MG63 (cell line): ENCODE measurements around the gene HOXC11. TPM values are rescaled to one million over a fixed set of nuclear protein-coding genes. Genes with fewer than 3 reads are reported as not detected.

Source experiments
- DNase-seq: peaks from one replicate; pipeline ENCODE4 v3.0.0-alpha.2; 2020
- H3K27me3 ChIP-seq: fragments of 250-450 bp; sonication (Bioruptor Pico); 2 replicates; pipeline ENCODE4 v1.5.1; 2020; ENCODE audit warnings: mild to moderate bottlenecking, moderate library complexity
- H3K36me3 ChIP-seq: fragments of 250-450 bp; sonication (Bioruptor Pico); 2 replicates; pipeline ENCODE4 v1.5.1; 2020; ENCODE audit warnings: mild to moderate bottlenecking, moderate library complexity
- H3K4me3 ChIP-seq: fragments of 250-450 bp; sonication (Bioruptor Pico); 2 replicates; pipeline ENCODE4 v1.5.1; 2020; ENCODE audit warnings: mild to moderate bottlenecking, moderate library complexity
- H3K9me3 ChIP-seq: fragments of 250-450 bp; sonication (Bioruptor Pico); 2 replicates; pipeline ENCODE4 v1.5.1; 2020; ENCODE audit warnings: mild to moderate bottlenecking, moderate library complexity
- total RNA-seq: library from RNA; depleted of rRNA; stranded (reverse); fragments of >200 nt; shearing (Covaris generic); gene quantifications from 2 replicates; pipeline ENCODE4 v1.2.3, GENCODE V29; 2014; ENCODE audit warnings: low replicate concordance

HOXC11 gene
- total RNA-seq, 1 experiment from 2014 or later: 1.3 TPM

DNA sequence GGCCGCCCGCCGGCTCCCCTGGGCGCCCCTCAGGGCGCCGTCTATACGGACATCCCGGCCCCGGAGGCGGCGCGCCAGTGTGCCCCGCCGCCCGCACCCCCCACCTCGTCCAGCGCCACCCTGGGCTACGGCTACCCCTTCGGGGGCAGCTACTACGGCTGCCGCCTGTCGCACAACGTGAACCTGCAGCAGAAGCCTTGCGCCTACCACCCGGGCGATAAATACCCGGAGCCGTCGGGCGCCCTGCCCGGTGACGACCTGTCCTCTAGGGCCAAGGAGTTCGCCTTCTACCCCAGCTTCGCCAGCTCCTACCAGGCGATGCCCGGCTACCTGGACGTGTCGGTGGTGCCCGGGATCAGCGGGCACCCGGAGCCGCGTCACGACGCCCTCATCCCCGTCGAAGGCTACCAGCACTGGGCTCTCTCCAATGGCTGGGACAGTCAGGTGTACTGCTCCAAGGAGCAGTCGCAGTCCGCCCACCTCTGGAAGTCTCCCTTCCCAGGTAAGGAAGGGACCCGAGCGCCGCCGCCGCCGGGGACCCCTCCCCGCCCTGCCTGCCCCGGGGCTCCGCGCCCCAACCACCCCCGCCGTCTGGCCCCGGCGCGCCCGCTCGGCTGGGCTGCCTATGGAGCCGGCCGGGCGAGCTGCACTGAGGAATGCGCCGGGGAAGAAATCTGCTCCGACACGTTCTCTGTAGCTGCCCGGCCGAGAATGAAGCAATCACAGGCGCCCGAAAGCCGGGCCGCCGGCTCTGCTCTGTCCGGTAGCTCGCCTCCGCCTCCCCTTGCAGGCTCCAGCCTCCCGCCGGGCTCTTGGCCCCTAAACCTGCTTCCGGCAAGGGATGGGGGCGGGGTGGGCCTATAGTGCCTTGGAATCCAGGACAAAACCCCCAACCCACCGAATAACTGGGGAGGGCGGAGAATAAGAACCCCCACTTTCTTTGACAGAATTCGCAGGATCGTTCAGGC lies 33.5 kb upstream of the HOXC11 start:
- H3K36me3 ChIP-seq: no peaks in the 10 kb centered on the region
- DNase-seq: peak; percentile 72
- H3K9me3 ChIP-seq: no peaks in the 10 kb centered on the region
- H3K4me3 ChIP-seq: peak overlapping the region; percentile 63
- H3K27me3 ChIP-seq: no peaks in the 10 kb centered on the region

DNA sequence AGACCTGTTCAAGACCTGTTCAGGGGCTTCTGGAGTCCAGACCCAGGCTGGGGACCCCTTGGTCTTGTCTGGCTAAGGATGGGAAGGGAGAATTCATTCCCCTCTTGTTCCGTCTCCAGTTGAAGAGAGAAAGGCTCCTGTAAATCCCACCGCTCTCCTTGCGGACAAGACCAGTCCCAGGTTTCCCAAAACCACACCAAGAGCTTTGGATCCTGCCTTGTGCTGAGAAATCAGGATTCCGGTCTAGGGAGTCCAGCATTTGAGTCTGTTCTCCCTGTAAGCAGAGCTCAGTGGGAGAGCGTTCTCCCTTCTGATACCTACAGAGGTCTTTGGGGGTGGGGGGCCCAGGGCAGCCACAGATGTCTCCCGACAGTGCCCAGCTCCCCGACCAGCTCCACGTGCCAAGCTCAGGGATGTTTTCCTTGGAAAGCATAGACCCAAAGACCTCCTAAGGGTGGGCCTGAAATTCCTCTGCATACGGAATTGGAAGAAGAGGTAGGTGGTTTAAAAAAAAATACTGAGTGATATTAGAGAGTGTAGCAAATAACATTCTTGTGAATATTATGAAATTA lies 32.4 kb upstream of the HOXC11 start:
- H3K27me3 ChIP-seq: no peaks in the 10 kb centered on the region
- no peak for DNase-seq
- H3K4me3 ChIP-seq: peak overlapping the region; percentile 63
- no peaks in the 10 kb centered on the region for H3K9me3 ChIP-seq
- H3K36me3 ChIP-seq: no peaks in the 10 kb centered on the region

DNA sequence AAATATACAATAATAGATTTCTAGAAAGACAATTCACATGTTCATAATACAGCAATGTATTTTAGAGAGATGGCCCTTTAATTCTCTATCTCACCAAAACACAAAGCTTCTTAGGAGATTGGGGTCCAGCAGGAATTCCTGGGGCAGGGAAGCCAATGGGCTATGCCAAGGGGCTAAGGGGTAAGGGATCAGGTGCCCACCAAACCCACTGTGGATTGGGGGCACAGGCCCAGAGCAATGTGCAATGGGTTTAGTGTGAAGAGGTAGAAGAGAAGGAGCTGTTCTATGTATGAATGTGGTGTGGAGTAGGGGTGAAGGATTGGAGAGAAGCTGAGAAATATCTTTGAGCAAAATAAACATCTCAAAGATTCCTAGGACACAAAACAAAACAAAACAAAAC lies 31.7 kb upstream of the HOXC11 start:
- H3K36me3 ChIP-seq: peaks cover 4% of the 10 kb centered on the region; the same call in 1 of the 2 replicates
- no peak overlapping the region for H3K4me3 ChIP-seq
- DNase-seq: no peak
- no peaks in the 10 kb centered on the region for H3K27me3 ChIP-seq
- no peaks in the 10 kb centered on the region for H3K9me3 ChIP-seq

DNA sequence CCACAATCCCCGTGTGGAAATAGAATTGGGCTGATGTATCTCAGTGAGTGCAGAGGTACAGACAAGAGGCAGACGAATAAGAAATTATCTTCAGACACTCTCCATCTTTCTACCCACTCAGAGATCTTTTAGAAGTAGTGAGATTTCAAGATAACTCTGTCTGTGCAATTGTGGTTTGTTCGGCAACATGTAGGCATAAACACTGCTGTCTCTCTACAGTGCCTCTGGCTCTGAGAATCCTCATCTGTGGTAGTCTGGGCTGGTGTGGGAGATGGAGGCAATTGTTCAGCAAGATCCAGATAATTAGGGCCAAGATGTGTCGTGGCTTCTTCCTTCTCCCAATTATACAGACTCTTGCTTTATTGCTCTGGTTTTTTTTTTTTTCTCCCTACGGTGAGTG lies 31.2 kb upstream of the HOXC11 start:
- Histone ChIP-seq H3K9me3 (no peaks in the 10 kb centered on the region), H3K36me3 (peaks cover 4% of the 10 kb centered on the region; the same call in 1 of the 2 replicates), H3K27me3 (no peaks in the 10 kb centered on the region), H3K4me3 (no peak overlapping the region)
- no peak for DNase-seq

DNA sequence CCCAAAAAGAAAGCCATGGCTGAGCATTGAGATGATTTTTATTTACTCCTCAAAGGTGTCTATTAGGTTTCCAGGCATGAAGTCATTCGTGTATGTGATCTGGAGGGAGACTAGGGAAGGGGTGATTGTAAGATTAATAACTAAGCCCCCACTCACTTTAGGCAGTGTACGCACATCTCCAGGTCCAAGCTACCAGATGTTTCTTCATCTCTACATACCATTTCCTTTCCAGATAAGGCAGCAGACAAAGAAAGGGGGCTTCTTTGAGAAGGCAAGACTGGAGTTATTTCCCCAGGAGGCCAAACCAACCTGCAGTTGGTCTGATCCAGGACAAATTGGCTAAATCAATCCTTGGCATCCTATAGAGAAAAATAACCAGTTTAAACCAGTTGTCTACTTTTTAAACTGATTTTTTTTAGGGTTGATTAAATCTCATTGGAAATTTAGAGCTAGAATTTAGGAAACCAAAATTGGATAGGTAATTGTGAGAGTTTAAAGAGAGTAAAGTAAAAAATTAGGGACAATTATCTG lies 30.4 kb upstream of the HOXC11 start:
- Histone ChIP-seq H3K4me3 (no peak overlapping the region), H3K36me3 (peaks cover 4% of the 10 kb centered on the region; the same call in 1 of the 2 replicates), H3K9me3 (no peaks in the 10 kb centered on the region), H3K27me3 (no peaks in the 10 kb centered on the region)
- no peak for DNase-seq

DNA sequence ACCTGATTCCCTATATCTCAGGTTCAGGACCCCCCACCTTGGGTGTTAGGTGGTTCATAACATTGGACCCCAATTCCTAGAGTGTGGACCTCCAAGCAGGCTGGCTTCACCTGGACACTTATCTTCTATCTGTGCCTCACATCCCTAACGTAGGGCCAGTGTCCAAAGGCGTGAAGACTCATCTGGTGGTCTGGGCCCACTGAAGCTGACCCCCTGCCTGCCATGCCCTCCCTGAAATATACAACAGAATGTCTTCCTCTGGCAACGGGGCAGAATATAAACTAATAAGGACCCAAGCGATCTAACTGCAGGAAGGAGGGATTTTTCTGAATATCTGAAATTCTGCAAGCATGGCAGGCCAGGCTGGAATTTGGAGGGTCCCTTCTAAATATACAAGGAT lies 28.7 kb upstream of the HOXC11 start:
- no peak for DNase-seq
- H3K9me3 ChIP-seq: no peaks in the 10 kb centered on the region
- H3K36me3 ChIP-seq: peaks cover 4% of the 10 kb centered on the region; the same call in 1 of the 2 replicates
- H3K4me3 ChIP-seq: no peak overlapping the region
- no peaks in the 10 kb centered on the region for H3K27me3 ChIP-seq

DNA sequence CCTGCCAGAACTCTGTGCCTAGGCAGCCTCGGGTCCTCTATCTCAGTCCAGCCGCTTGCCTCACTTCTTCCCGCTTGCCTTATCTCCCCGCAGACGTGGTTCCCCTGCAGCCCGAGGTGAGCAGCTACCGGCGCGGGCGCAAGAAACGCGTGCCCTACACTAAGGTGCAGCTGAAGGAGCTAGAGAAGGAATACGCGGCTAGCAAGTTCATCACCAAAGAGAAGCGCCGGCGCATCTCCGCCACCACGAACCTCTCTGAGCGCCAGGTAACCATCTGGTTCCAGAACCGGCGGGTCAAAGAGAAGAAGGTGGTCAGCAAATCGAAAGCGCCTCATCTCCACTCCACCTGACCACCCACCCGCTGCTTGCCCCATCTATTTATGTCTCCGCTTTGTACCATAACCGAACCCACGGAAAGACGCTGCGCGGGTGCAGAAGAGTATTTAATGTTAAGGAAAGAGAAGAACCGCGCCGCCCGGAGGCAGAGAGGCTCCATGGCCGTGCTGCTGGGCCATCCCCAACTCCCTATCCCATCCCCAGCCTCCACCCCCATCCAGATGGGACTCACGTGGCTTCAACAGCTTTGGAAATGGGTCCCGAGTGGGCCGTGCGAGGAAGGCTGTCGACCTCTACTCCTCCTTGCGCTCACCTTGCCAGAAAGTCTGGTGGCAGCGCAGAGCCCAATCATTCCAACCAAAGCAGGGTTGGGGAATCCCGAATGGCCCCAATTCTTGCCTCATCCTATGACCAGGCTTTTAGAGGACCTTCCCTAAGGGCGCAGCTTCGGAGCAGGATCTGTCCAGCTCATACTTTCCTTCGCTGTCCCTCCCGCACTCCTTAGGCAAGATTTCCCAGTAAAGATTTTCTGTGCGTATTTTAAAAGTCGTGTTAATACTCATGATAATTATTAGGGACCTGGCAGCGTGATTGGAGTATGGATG lies 27.7 kb upstream of the HOXC11 start:
- Histone ChIP-seq H3K4me3 (no peak overlapping the region), H3K9me3 (no peaks in the 10 kb centered on the region), H3K27me3 (no peaks in the 10 kb centered on the region), H3K36me3 (peaks cover 4% of the 10 kb centered on the region; the same call in 1 of the 2 replicates)
- no peak for DNase-seq

DNA sequence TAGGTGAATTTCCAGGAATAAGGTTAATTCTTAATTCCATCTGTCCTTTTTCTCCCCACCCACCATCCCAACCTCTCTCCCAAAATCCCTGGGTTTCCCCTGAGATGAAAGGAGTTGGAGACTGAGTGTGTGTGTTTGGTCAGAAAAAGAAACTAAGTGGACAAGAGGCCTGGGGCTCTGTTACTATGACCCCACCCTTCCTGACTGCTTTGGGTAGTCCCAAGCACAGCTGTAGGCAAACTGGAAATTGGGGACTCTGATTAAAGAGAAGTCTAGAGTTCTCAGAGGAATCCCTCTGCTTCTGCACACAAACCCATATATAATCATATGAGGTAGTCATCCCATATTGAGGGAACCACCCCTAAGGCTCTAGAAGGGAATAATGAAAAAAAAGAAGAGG lies 25.2 kb upstream of the HOXC11 start:
- DNase-seq: no peak
- Histone ChIP-seq H3K9me3 (no peaks in the 10 kb centered on the region), H3K36me3 (peaks cover 4% of the 10 kb centered on the region; the same call in 1 of the 2 replicates), H3K4me3 (no peak overlapping the region), H3K27me3 (no peaks in the 10 kb centered on the region)

DNA sequence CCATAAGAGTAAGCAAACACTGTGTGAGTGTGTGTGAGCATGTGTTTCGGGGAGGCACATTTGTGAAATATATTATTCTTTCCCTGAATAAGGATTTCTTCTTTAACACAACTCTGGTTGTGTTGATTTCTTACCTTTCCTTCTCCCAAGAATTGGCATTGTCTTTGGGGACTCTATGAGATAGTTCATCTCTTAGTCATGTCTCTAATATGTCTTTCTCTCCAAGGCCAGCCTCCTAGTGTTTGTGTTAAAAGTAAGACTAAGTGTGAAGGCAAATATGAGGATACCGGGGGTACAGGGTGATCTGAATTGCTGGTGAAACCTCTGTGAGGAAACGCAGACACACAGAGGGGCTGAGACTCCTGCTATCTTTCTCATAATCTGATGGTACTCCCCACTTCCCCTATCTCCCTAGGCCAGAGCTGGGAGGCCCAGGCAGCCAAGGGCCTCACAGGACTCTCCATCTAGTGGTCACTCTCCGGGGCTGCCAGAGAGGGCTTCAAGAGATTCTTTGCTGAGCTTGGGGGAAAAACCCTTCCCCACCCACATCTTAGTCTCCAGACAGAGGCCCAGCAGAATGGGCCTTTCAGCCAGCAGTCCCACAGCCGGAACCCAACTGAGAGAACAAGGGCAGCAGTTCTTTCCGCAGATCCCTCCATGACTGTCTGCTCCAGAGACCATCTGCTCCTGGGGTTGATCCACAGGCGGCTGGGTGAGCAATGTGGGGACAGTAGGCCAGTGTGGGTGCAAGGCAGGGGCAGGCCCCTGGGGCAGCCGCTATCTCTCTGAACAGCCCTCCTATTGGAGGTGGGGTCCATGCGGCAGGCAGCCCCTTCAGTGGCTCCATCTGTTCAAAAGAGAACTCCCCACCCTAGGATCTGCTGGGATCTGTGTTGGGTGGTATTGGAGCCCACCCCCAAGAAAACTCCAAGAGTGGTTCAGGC lies 24.0 kb upstream of the HOXC11 start:
- no peak for DNase-seq
- Histone ChIP-seq H3K4me3 (no peak overlapping the region), H3K9me3 (no peaks in the 10 kb centered on the region), H3K27me3 (no peaks in the 10 kb centered on the region), H3K36me3 (peaks cover 4% of the 10 kb centered on the region; the same call in 1 of the 2 replicates)

DNA sequence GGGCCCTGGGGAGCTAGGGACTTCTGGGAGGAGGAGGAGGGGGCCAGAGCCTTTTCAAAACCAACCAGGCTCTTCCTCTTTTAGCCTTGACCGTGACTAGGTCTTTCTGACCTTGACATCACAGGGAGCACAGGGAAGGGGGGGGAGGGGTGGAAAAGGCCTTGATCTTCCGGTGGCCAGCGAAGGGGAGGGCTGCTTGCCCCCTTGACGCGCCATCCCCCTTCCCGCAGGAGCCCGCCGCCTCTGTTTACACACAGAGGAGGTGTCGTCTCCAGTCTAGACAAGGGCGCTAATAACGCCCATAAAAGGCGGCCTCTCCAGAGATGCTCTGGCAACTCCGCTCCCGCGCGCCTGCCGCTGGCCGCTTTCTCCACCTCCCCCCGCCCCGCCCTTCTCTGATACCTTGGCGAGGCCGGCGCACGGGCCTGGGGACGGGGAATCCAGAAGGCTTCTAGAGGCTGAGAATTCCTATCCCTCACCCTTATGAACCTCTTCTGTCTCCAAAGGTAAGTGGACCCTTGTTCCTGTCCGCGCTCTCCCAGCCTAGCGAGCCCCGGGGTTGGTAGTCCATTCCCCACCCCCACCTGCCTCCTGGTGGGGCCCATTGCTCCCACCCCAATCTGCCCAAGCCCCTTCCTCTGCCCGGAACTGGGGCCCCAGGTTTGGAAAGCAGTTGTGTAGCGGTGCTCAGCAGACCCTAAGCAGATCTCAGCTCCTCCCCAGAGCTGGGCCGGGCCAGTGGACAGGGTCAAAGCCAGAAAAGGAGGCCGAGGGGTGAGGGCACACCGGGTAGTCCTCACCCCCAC lies 23.1 kb upstream of the HOXC11 start:
- no peak overlapping the region for H3K4me3 ChIP-seq
- no peaks in the 10 kb centered on the region for H3K9me3 ChIP-seq
- H3K27me3 ChIP-seq: no peaks in the 10 kb centered on the region
- no peak for DNase-seq
- peaks cover 4% of the 10 kb centered on the region; the same call in 1 of the 2 replicates for H3K36me3 ChIP-seq

DNA sequence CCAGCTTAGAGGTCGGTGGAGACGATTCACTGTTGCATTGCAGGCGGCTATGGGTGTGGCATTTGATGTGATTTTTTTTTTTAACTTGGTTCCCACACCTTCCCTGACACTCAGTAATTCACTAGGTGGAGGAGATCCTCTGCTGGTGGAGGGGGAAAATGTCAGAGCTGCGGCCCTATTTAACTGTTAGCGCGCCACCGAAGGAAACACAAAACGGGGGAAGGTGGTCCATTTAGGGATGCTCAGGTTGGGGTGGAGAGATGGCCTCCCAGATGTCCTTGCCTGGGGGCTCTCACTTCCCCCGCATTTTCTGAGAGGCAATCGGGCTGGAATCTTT lies 22.5 kb upstream of the HOXC11 start:
- no peak for DNase-seq
- no peaks in the 10 kb centered on the region for H3K9me3 ChIP-seq
- H3K36me3 ChIP-seq: peaks cover 4% of the 10 kb centered on the region; the same call in 1 of the 2 replicates
- H3K27me3 ChIP-seq: no peaks in the 10 kb centered on the region
- no peak overlapping the region for H3K4me3 ChIP-seq

DNA sequence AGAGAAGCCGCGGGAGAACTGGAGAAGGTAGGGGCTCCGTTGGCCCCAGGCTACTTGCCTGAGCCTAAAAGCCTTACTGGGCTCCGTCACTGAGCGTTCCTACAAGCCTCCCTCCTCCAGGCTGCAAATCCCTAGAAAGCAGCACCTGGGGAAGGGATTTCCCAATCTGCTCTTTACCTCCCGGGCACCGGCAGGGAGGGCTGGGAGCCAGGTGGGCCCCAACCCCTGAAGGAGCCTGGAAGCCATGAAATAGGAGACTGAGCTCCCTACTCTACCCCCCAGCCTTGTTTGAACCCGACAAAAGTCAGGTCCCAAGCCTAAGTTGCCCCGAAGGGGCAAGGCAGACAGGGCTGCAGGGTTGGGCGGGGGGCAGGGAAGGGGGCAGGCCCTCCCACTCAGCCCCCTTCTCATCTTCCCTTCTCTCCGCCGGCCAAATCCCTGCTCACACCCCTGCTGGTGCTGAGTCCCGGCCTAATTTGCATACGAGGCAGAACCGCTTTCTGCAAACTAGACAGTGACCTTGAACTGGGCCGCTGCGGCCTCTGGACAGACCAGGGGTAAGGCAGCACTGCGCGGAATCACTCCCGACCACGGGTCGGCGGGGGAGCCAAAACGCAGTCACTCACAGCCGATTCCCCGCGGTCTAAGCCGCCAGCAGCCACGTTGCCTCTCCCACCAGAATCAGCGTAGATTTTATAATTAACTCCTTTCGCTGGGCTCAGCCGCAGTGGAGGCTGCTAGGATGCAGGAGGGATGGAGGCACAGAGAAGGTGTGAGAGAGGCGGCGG lies 21.9 kb upstream of the HOXC11 start:
- H3K9me3 ChIP-seq: no peaks in the 10 kb centered on the region
- no peak for DNase-seq
- H3K27me3 ChIP-seq: no peaks in the 10 kb centered on the region
- H3K4me3 ChIP-seq: no peak overlapping the region
- H3K36me3 ChIP-seq: peaks cover 2% of the 10 kb centered on the region; the same call in 1 of the 2 replicates

DNA sequence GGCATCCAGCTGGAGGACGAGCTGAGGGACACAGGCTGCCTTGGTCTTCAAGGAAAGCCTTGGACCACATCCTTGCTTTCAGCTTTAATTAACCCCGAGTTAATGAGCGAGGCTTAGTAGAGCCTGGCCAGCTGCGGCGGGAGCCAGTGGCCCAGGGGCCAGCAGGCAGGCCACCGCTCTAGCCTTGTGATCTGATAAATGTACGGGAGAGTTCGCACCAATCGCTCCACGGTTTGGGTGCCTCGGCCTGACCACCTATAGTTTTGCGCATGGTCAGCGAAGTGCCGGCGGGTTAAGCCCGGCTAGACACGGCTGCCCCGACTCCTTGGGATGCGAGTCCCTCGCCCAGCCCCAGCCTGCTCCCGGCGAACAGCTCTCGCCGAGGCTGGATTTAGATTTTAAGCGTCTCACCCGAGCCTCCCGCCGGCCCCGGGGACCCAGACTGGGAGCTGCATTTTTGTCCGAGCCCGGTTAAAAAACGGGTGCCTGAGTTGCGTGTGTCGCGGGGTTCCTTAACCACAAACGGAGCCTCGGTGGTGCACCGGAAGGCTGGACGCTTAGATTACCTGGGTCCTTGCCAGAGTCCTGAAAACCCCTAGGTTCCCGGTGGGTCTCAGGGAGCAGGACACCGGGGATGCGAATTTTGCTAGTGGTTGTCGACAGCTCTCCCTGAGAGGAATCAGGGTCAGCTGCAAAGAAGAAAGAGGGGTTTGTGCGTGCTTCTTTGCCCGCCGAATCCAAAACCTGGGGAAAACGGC lies 21.2 kb upstream of the HOXC11 start:
- Histone ChIP-seq H3K36me3 (no peaks in the 10 kb centered on the region), H3K9me3 (no peaks in the 10 kb centered on the region), H3K27me3 (no peaks in the 10 kb centered on the region), H3K4me3 (no peak overlapping the region)
- no peak for DNase-seq

DNA sequence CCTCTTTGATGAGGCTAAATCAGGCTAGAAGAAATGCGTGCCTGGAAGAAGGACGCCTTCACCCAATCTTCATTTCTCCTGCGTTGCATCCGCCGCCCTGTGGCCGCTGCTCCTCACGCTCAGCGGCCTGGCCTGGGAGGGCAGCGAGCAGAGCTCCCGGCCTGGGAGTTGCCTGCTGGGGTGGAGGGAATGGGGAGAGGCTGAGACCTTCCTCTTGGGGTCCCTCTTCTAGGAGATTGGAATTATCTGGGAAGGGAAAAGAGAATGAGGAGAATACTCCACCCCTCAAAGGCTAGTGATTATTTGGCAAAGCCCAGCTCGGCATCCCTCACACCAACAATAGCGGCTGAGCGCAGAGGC lies 20.6 kb upstream of the HOXC11 start:
- Histone ChIP-seq H3K4me3 (no peak overlapping the region), H3K9me3 (no peaks in the 10 kb centered on the region), H3K36me3 (no peaks in the 10 kb centered on the region), H3K27me3 (no peaks in the 10 kb centered on the region)
- no peak for DNase-seq
